Activated naive CD4-positive, alpha-beta T cell (primary cell): ENCODE measurements around the gene DHX40.
A peak's percentile ranks its signal among the peaks of the same experiment; 100 is the strongest.
"Not testable (repeated sequence)": the region's sequence is repeated elsewhere in the genome, so short reads cannot be mapped to it uniquely, and the experiment has no call there.

Source experiments
- DNase-seq, 4 experiments: peaks; one replicate each; lab custom pipeline; 2025; lab: John Stamatoyannopoulos, UW

The DHX40 gene

GRCh38 chr17:59565171-59565958, at the start of gene DHX40:
Gene DHX40, plus strand, starts transcription at chr17:59565610. Its CDS starts 62 bp downstream, at chr17:59565672.
- peak; percentile 83 to 91 (median 84) for DNase-seq

GRCh38 chr17:59516451-59516850, 49.0 kb upstream of the DHX40 start:
- no peak for DNase-seq

- DNase-seq, result no peak
Observed at GRCh38 chr17:59519132-59519531, 46.3 kb upstream of the DHX40 start.

- DNase-seq, result no peak
Observed at GRCh38 chr17:59520251-59520650, 45.2 kb upstream of the DHX40 start.

GRCh38 chr17:59521465-59522126, 43.8 kb upstream of the DHX40 start:
- DNase-seq, result peak in 3 of 4 experiments; percentile 7 to 40 (median 28)

GRCh38 chr17:59524930-59525329, 40.5 kb upstream of the DHX40 start:
- DNase-seq, result not testable (repeated sequence)

GRCh38 chr17:59525668-59526067, 39.7 kb upstream of the DHX40 start:
- no peak for DNase-seq

GRCh38 chr17:59526451-59526850, 39.0 kb upstream of the DHX40 start:
- no peak for DNase-seq

- DNase-seq, result no peak
Observed at GRCh38 chr17:59527325-59527917, 38.0 kb upstream of the DHX40 start.

- no peak for DNase-seq
Observed at GRCh38 chr17:59527931-59528330, 37.5 kb upstream of the DHX40 start.

GRCh38 chr17:59530531-59530930, 34.9 kb upstream of the DHX40 start:
- no peak for DNase-seq

- no peak for DNase-seq
Observed at GRCh38 chr17:59533694-59534093, 31.7 kb upstream of the DHX40 start.

GRCh38 chr17:59534583-59534982, 30.8 kb upstream of the DHX40 start:
- DNase-seq, result no peak

GRCh38 chr17:59538195-59538909, 27.1 kb upstream of the DHX40 start:
- no peak for DNase-seq

GRCh38 chr17:59542960-59543635, 22.3 kb upstream of the DHX40 start:
- no peak for DNase-seq

- no peak for DNase-seq
Observed at GRCh38 chr17:59545942-59546341, 19.5 kb upstream of the DHX40 start.

- no peak for DNase-seq
Observed at GRCh38 chr17:59547131-59547915, 18.1 kb upstream of the DHX40 start.

- not testable (repeated sequence) for DNase-seq
Observed at GRCh38 chr17:59548985-59549384, 16.4 kb upstream of the DHX40 start.

- no peak for DNase-seq
Observed at GRCh38 chr17:59550703-59551102, 14.7 kb upstream of the DHX40 start.

GRCh38 chr17:59558039-59558438, 7.4 kb upstream of the DHX40 start:
- DNase-seq, result no peak

- no peak for DNase-seq
Observed at GRCh38 chr17:59558953-59559352, 6.5 kb upstream of the DHX40 start.
